Ishikawa (cell line): Measurements from ENCODE around the gene SHISA5.

Experiments used
- CEBPB ChIP-seq: IDR thresholded peaks from 2 replicates; pipeline ENCODE4 v1.6.1; 2012
- CREB1 ChIP-seq: IDR thresholded peaks from 2 replicates; pipeline ENCODE4 v1.6.1; 2012; ENCODE audit warnings: low read depth
- EGR1 ChIP-seq: IDR thresholded peaks from 2 replicates; pipeline ENCODE4 v1.6.1; 2012
- EP300 ChIP-seq: IDR thresholded peaks from 2 replicates; pipeline ENCODE4 v1.6.1; 2012; ENCODE audit warnings: borderline replicate concordance
- FOXM1 ChIP-seq: IDR thresholded peaks from 2 replicates; pipeline ENCODE4 v1.6.1; 2012; ENCODE audit warnings: low read depth, borderline replicate concordance
- NFIC ChIP-seq: IDR thresholded peaks from 2 replicates; pipeline ENCODE4 v1.6.1; 2012
- RAD21 ChIP-seq: IDR thresholded peaks from 2 replicates; pipeline ENCODE4 v1.6.1; 2012; ENCODE audit warnings: low read depth
- REST ChIP-seq: IDR thresholded peaks from 2 replicates; pipeline ENCODE4 v1.6.1; 2012; ENCODE audit warnings: low read depth, mild to moderate bottlenecking
- TAF1 ChIP-seq: IDR thresholded peaks from 2 replicates; pipeline ENCODE4 v1.6.1; 2012; ENCODE audit warnings: low read depth, mild to moderate bottlenecking
- TCF12 ChIP-seq: IDR thresholded peaks from 2 replicates; pipeline ENCODE4 v1.6.1; 2012; ENCODE audit warnings: low read depth
- TEAD4 ChIP-seq: IDR thresholded peaks from 2 replicates; pipeline ENCODE4 v1.6.1; 2012
- USF1 ChIP-seq: IDR thresholded peaks from 2 replicates; pipeline ENCODE4 v1.6.1; 2012
- YY1 ChIP-seq: IDR thresholded peaks from 2 replicates; pipeline ENCODE4 v1.6.1; 2012; ENCODE audit warnings: low read depth
- ZBTB7A ChIP-seq: IDR thresholded peaks from 2 replicates; pipeline ENCODE4 v1.6.1; 2012; ENCODE audit warnings: low read depth
- TF ChIP-seq, protein P1 (sequence below): IDR thresholded peaks from 2 replicates; pipeline ENCODE4 v1.6.1; 2012

Gene SHISA5

GRCh38 chr3:48430708-48431101, 73.3 kb downstream of the SHISA5 start:
- TF ChIP-seq CREB1 (no peak), ZBTB7A (no peak), EGR1 (no peak), REST (no peak), NFIC (no peak), YY1 (no peak), FOXM1 (no peak), USF1 (no peak), EP300 (no peak), TAF1 (no peak)
- TF ChIP-seq, protein P1, sequence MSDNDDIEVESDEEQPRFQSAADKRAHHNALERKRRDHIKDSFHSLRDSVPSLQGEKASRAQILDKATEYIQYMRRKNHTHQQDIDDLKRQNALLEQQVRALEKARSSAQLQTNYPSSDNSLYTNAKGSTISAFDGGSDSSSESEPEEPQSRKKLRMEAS, result no peak

GRCh38 chr3:48429960-48430707, 73.8 kb downstream of the SHISA5 start, which contains the start of gene PLXNB1:
PLXNB1 (minus strand) TSS chr3:48430086; CDS start chr3:48424611, 5,475 bp downstream.
- TF ChIP-seq YY1 (no peak), TCF12 (peak; percentile 54; the same call in 1 of the 2 replicates), TEAD4 (0 out of 2 replicates have a peak, but pooled peaks have one; percentile 8), ZBTB7A (peak; percentile 86; the same call in 1 of the 2 replicates), NFIC (peak; percentile 6; the same call in 1 of the 2 replicates), RAD21 (no peak; the same call in 1 of the 2 replicates), FOXM1 (no peak), CREB1 (no peak), EGR1 (no peak), EP300 (peak; percentile 53; the same call in 1 of the 2 replicates), CEBPB (peak; percentile 95), TAF1 (peak; percentile 56; the same call in 1 of the 2 replicates), REST (no peak), USF1 (no peak)
- TF ChIP-seq, protein P1, result peak; percentile 55; the same call in 1 of the 2 replicates

GRCh38 chr3:48429317-48429959, 74.5 kb downstream of the SHISA5 start:
- TF ChIP-seq YY1 (no peak), EGR1 (peak; percentile 62), REST (no peak), FOXM1 (no peak), TCF12 (no peak), ZBTB7A (peak; percentile 80; the same call in 1 of the 2 replicates), TEAD4 (peak; percentile 4; the same call in 1 of the 2 replicates), CREB1 (no peak), NFIC (peak; percentile 15; the same call in 1 of the 2 replicates), CEBPB (no peak), USF1 (0 out of 2 replicates have a peak, but pooled peaks have one; percentile 13), TAF1 (no peak; the same call in 1 of the 2 replicates), RAD21 (no peak), EP300 (no peak)
- TF ChIP-seq, protein P1, result no peak; the same call in 1 of the 2 replicates
